Hair follicle dermal papilla cell (primary cell): ENCODE results near the gene AFMID. TPM values are rescaled to one million over a fixed set of nuclear protein-coding genes. Genes with fewer than 3 reads are reported as not detected.

Experiments
- small RNA-seq: library from RNA; depleted of rRNA; stranded (forward); fragments of <200 nt; gene quantifications from one replicate; pipeline ENCODE3, GENCODE V24; 2012
- total RNA-seq: library from RNA; depleted of rRNA; stranded (reverse); fragments of >200 nt; gene quantifications from 2 replicates; pipeline ENCODE4 v1.2.3, GENCODE V29; 2012

Gene AFMID, protein sequence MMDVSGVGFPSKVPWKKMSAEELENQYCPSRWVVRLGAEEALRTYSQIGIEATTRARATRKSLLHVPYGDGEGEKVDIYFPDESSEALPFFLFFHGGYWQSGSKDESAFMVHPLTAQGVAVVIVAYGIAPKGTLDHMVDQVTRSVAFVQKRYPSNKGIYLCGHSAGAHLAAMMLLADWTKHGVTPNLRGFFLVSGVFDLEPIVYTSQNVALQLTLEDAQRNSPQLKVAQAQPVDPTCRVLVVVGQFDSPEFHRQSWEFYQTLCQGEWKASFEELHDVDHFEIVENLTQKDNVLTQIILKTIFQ
- total RNA-seq: 33.4 and 37.0 TPM in 2 replicates

DNA sequence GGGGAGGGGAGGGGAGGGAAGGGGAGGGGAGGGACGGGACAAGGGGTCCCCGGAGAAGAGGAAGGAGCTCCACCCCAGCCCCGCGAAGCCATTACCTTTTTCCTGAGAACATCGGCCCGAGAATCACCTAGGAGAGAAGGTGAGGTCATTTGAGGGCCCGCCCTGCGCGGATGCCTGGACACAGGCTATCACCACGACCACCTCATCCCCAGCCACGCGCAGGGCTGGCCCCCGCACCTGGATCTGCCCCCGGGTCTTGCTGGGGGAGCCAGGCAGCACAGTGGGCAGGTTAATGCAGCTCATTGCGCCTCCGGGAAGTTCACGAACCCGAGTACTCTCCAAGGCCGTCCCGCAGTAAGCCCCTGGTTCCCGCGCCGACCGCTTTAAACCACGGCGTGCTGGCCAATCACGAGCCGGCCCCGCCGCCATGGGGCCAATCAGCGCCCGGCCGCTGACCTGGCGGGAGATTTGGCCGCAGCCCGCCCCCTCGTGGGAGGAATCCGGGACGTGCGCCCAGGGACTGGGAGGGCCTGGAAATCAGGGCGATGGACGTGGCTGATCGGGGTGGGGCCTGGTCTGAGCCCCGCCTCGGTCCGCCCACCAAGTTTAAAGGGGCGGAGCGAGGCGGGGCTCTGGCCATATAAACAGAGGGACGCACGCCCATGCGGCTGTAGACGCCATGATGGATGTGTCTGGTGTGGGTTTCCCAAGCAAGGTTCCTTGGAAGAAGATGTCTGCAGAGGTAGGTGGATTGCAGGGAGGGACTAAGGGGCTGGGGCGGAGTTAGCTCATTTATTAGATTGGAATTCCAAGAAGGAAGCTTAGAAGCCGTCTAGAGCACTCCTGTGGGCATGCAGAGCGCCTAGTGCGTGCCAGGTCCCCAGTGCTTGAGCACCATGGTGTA, at the start of gene AFMID, which contains the start of gene TK1:
AFMID (plus strand) TSS at position 671 of the 904 bp plus-strand sequence; CDS start at position 680, 9 bp downstream.
TK1 (minus strand) TSS at position 361 of the 904 bp plus-strand sequence; CDS start at position 303, 58 bp downstream.

DNA sequence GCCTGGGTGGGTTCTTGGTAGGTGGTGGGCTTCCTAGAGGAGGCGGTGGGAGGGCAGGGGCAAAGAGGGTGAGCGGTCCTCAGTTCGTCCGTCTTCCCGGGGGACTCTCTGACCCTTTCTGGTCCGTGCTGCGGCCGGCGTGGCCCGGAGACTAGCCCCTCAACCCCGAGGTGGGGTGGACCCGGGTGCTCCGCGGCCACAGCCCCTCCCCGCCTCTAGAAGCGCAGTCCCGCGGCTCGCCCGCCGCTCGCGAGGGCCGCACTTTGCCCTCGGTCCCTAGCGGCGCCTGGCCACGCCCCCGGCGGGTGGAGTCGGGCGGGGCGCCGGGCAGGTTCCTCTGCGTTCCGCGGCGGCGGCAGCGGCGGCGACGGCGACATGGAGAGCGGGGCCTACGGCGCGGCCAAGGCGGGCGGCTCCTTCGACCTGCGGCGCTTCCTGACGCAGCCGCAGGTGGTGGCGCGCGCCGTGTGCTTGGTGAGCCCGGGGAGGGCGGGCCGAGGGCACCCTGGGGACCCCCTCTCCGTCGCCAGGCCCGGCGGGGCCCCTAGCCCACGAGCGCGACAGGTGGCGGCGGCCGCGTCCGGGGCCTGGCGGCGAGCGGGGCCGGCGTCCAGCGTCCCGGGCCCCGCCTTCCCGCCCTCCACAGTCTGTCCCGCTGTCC, 18.8 kb upstream of the AFMID start, which contains the start of gene SYNGR2:
SYNGR2 (plus strand) TSS at position 340 of the 661 bp plus-strand sequence; CDS start at position 376, 36 bp downstream.

DNA sequence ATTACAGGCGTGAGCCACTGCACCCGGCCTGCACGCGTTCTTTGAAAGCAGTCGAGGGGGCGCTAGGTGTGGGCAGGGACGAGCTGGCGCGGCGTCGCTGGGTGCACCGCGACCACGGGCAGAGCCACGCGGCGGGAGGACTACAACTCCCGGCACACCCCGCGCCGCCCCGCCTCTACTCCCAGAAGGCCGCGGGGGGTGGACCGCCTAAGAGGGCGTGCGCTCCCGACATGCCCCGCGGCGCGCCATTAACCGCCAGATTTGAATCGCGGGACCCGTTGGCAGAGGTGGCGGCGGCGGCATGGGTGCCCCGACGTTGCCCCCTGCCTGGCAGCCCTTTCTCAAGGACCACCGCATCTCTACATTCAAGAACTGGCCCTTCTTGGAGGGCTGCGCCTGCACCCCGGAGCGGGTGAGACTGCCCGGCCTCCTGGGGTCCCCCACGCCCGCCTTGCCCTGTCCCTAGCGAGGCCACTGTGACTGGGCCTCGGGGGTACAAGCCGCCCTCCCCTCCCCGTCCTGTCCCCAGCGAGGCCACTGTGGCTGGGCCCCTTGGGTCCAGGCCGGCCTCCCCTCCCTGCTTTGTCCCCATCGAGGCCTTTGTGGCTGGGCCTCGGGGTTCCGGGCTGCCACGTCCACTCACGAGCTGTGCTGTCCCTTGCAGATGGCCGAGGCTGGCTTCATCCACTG, 27.0 kb downstream of the AFMID start, which contains the start of gene BIRC5:
BIRC5 (plus strand) TSS at position 238 of the 690 bp plus-strand sequence; CDS start at position 302, 64 bp downstream.

DNA sequence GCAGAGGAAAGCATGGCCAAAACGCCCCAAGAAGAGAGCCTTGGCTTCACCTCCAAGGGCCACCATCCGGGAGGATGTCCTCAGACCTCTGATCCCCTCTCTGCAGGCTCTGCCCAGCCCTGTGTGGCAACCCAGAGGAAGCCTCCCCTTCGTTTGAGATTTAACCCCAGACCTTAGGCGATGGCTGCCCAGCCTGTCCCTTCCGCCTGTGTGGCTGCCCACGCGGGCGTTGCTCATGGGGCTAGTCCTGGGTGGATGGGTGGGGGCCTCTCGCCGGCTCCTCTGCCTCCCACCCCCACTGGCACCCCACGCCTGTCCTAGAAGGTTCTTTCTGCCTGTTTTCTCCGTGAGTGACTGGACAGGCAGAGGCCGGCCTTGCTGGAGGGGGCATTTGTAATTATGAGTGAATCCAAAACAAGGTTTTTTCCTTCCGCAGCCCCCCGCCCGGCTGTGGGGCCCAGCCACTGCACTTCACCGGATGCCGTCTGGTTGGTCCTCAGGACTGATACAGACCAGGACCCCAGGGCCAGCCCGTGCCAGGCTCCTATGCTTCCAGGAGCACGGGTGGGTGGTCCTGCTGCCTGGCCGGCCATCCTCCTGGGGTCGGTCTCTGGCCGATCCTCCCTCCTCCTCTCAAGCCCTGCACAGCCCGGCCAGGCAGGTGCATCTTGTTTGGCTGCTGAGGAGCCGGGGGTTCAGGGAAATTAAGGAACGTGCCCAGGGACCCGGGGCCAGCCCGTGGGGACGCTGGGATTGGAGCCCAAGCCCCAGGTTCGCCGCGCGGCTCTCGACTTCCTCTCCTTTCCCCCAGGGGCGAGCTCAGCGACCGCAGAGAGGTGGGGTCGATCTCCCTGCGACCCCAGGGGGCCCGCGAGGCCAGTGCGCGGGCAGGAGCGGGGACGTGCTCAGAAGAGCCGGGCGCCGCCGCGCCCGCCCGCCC, 44.1 kb downstream of the AFMID start, which contains the start of gene TMEM235:
TMEM235 (plus strand) TSS at position 636 of the 940 bp plus-strand sequence. CDS start 393 bp downstream, outside the sequence.

Small RNA genes within 50 kb of the gene (small RNA-seq; reads per million reads assigned to genes)
- gene AC087645.1: not detected

Other genes with a start within 250 kb of the AFMID start
- gene TNRC6C, start 228.7 kb upstream of the AFMID start, total RNA-seq: 7.4 and 7.5 TPM in 2 replicates
- gene TMC6, start 58.6 kb upstream of the AFMID start, total RNA-seq: 1.9 and 3.9 TPM in 2 replicates
- gene TMC8, start 56.6 kb upstream of the AFMID start, total RNA-seq: not detected in 2 replicates
- not detected in 2 replicates for gene C17orf99, start 41.0 kb upstream of the AFMID start, total RNA-seq
- gene SYNGR2, start 18.8 kb upstream of the AFMID start, total RNA-seq: 6.8 and 7.5 TPM in 2 replicates
- gene TK1, start 310 bp upstream of the AFMID start, total RNA-seq: 28.9 and 75.0 TPM in 2 replicates
- 5.7 and 9.1 TPM in 2 replicates for gene BIRC5, start 26.9 kb downstream of the AFMID start, total RNA-seq
- not detected in 2 replicates for gene TMEM235, start 44.3 kb downstream of the AFMID start, total RNA-seq
- gene SOCS3, start 172.7 kb downstream of the AFMID start, total RNA-seq: 216 and 282 TPM in 2 replicates
- 53.2 and 63.3 TPM in 2 replicates for gene PGS1, start 191.3 kb downstream of the AFMID start, total RNA-seq